Activated CD8-positive, alpha-beta T cell treated with anti-CD3 and anti-CD28 coated beads, Interleukin-2, amount 10 ng/mL, durations not matched to agents 7 days and 5 days (primary cell): ENCODE results near the gene ITPRID1. TPM values are rescaled to one million over a fixed set of nuclear protein-coding genes. Genes with fewer than 3 reads are reported as not detected.
"Not testable (repeated sequence)": the region's sequence is repeated elsewhere in the genome, so short reads cannot be mapped to it uniquely, and the experiment has no call there.

Source experiments
- ATAC-seq: fragments of 150-1000 bp; cut with Tn5 transposase; one replicate; pipeline ENCODE4 v1.10.0; 2021; ENCODE audit warnings: moderate library complexity
- CTCF ChIA-PET: fragments of 350-600 bp; sonication (Branson Sonifier 250); formaldehyde crosslinking; loops from one replicate; lab custom pipeline; 2021; ENCODE audit warnings: antibody characterized with exemption; lab: Charles Lee
- POLR2A ChIA-PET: fragments of 350-600 bp; sonication (Branson Sonifier 250); formaldehyde crosslinking; loops from one replicate; lab custom pipeline; 2021; ENCODE audit warnings: antibody characterized with exemption; lab: Charles Lee
- DNase-seq: peaks from one replicate; pipeline ENCODE4 v3.0.0-alpha.2; 2020
- H3K27ac Mint-ChIP-seq: one replicate; pipeline ENCODE4 v1.8.0; 2021; ENCODE audit warnings: mild to moderate bottlenecking, mixed read lengths
- H3K27me3 Mint-ChIP-seq: one replicate; pipeline ENCODE4 v1.8.0; 2021; ENCODE audit warnings: low read depth, mixed read lengths
- H3K36me3 Mint-ChIP-seq: one replicate; pipeline ENCODE4 v1.8.0; 2021; ENCODE audit warnings: low read depth, mixed read lengths
- H3K4me1 Mint-ChIP-seq: one replicate; pipeline ENCODE4 v1.8.0; 2021; ENCODE audit warnings: low read depth, mixed read lengths
- H3K4me3 Mint-ChIP-seq: one replicate; pipeline ENCODE4 v1.8.0; 2021; ENCODE audit warnings: mild to moderate bottlenecking, mixed read lengths
- H3K9me3 Mint-ChIP-seq: one replicate; pipeline ENCODE4 v1.8.0; 2022; ENCODE audit warnings: mixed read lengths; ENCODE audit not compliant: insufficient read depth
- total RNA-seq, 2 experiments: library from RNA; stranded (reverse); gene quantifications; one replicate each; pipeline ENCODE4 v1.2.3, GENCODE V29; 2021

Gene ITPRID1
- total RNA-seq, result not detected

GRCh38 chr7:31513790-31514189, at the start of gene ITPRID1:
TSS of gene ITPRID1 (plus strand) at chr7:31514090. CDS start at chr7:31553025, 38,935 bp downstream.
- H3K9me3 Mint-ChIP-seq, result peaks cover 12% of the 10 kb centered on the region
- H3K4me1 Mint-ChIP-seq, result no peaks in the 10 kb centered on the region
- H3K27ac Mint-ChIP-seq, result no peak within 1 kb of the TSS
- no peak for DNase-seq
- ATAC-seq, result no peak
- ChIA-PET POLR2A (no interaction called here), CTCF (no interaction called here)
- H3K27me3 Mint-ChIP-seq, result no peaks in the 10 kb centered on the region
- H3K4me3 Mint-ChIP-seq, result no peak within 1 kb of the TSS
- no peaks in the 10 kb centered on the region for H3K36me3 Mint-ChIP-seq

GRCh38 chr7:31464601-31465000, 49.3 kb upstream of the ITPRID1 start:
- DNase-seq (no peak), ATAC-seq (no peak)
- Mint-ChIP-seq H3K4me3 (no peak overlapping the region), H3K27me3 (no peaks in the 10 kb centered on the region), H3K27ac (no peak overlapping the region), H3K36me3 (no peaks in the 10 kb centered on the region), H3K4me1 (no peaks in the 10 kb centered on the region), H3K9me3 (no peaks in the 10 kb centered on the region)
- CTCF ChIA-PET, result interaction anchor here (1.2 kb wide), 1 partner anchor 21 kb away, joined by 5 read pairs; no protein-coding TSS in a partner anchor
- POLR2A ChIA-PET, result no interaction called here

GRCh38 chr7:31465285-31465684, 48.6 kb upstream of the ITPRID1 start:
- DNase-seq (no peak), ATAC-seq (no peak)
- Mint-ChIP-seq H3K27ac (no peak overlapping the region), H3K36me3 (no peaks in the 10 kb centered on the region), H3K4me1 (no peaks in the 10 kb centered on the region), H3K4me3 (no peak overlapping the region), H3K9me3 (no peaks in the 10 kb centered on the region), H3K27me3 (no peaks in the 10 kb centered on the region)
- CTCF ChIA-PET, result interaction anchor here (1.2 kb wide), 1 partner anchor 22 kb away, joined by 5 read pairs; no protein-coding TSS in a partner anchor
- POLR2A ChIA-PET, result no interaction called here

GRCh38 chr7:31466036-31466435, 47.9 kb upstream of the ITPRID1 start:
- no peaks in the 10 kb centered on the region for H3K36me3 Mint-ChIP-seq
- no peaks in the 10 kb centered on the region for H3K27me3 Mint-ChIP-seq
- no peak overlapping the region for H3K4me3 Mint-ChIP-seq
- ChIA-PET CTCF (no interaction called here), POLR2A (no interaction called here)
- no peaks in the 10 kb centered on the region for H3K4me1 Mint-ChIP-seq
- ATAC-seq (no peak), DNase-seq (no peak)
- no peak overlapping the region for H3K27ac Mint-ChIP-seq
- H3K9me3 Mint-ChIP-seq, result no peaks in the 10 kb centered on the region

GRCh38 chr7:31470883-31471282, 43.0 kb upstream of the ITPRID1 start:
- H3K4me1 Mint-ChIP-seq, H3K27ac Mint-ChIP-seq, POLR2A ChIA-PET, DNase-seq, H3K9me3 Mint-ChIP-seq, H3K27me3 Mint-ChIP-seq, CTCF ChIA-PET, H3K4me3 Mint-ChIP-seq, H3K36me3 Mint-ChIP-seq, ATAC-seq: not testable (repeated sequence)

GRCh38 chr7:31475368-31475767, 38.5 kb upstream of the ITPRID1 start:
- Mint-ChIP-seq H3K4me3 (no peak overlapping the region), H3K36me3 (no peaks in the 10 kb centered on the region), H3K27ac (no peak overlapping the region), H3K9me3 (no peaks in the 10 kb centered on the region), H3K27me3 (no peaks in the 10 kb centered on the region), H3K4me1 (no peaks in the 10 kb centered on the region)
- ChIA-PET POLR2A (no interaction called here), CTCF (no interaction called here)
- ATAC-seq, result no peak
- no peak for DNase-seq

GRCh38 chr7:31476073-31476745, 37.7 kb upstream of the ITPRID1 start:
- ATAC-seq (no peak), DNase-seq (no peak)
- no peaks in the 10 kb centered on the region for H3K27me3 Mint-ChIP-seq
- ChIA-PET POLR2A (no interaction called here), CTCF (no interaction called here)
- H3K27ac Mint-ChIP-seq, result no peak overlapping the region
- no peaks in the 10 kb centered on the region for H3K36me3 Mint-ChIP-seq
- H3K4me3 Mint-ChIP-seq, result no peak overlapping the region
- H3K9me3 Mint-ChIP-seq, result no peaks in the 10 kb centered on the region
- no peaks in the 10 kb centered on the region for H3K4me1 Mint-ChIP-seq

GRCh38 chr7:31476941-31477677, 36.8 kb upstream of the ITPRID1 start:
- DNase-seq, result no peak
- H3K27me3 Mint-ChIP-seq, result no peaks in the 10 kb centered on the region
- no peak overlapping the region for H3K27ac Mint-ChIP-seq
- CTCF ChIA-PET, result interaction anchor here (1.5 kb wide), 1 partner anchor 14 kb away, joined by 4 read pairs; no protein-coding TSS in a partner anchor
- no peaks in the 10 kb centered on the region for H3K4me1 Mint-ChIP-seq
- no peaks in the 10 kb centered on the region for H3K9me3 Mint-ChIP-seq
- H3K4me3 Mint-ChIP-seq, result no peak overlapping the region
- no peaks in the 10 kb centered on the region for H3K36me3 Mint-ChIP-seq
- ATAC-seq, result no peak
- POLR2A ChIA-PET, result no interaction called here

GRCh38 chr7:31478018-31478417, 35.9 kb upstream of the ITPRID1 start:
- no peaks in the 10 kb centered on the region for H3K9me3 Mint-ChIP-seq
- H3K27ac Mint-ChIP-seq, result no peak overlapping the region
- H3K27me3 Mint-ChIP-seq, result no peaks in the 10 kb centered on the region
- ATAC-seq (no peak), DNase-seq (no peak)
- ChIA-PET CTCF (interaction anchor here (1.5 kb wide), 1 partner anchor 13 kb away, joined by 4 read pairs; no protein-coding TSS in a partner anchor), POLR2A (no interaction called here)
- no peaks in the 10 kb centered on the region for H3K36me3 Mint-ChIP-seq
- no peaks in the 10 kb centered on the region for H3K4me1 Mint-ChIP-seq
- no peak overlapping the region for H3K4me3 Mint-ChIP-seq

GRCh38 chr7:31478721-31479120, 35.2 kb upstream of the ITPRID1 start:
- Mint-ChIP-seq H3K4me1 (no peaks in the 10 kb centered on the region), H3K4me3 (no peak overlapping the region)
- CTCF ChIA-PET, result interaction anchor here (1.5 kb wide), 1 partner anchor 12 kb away, joined by 4 read pairs; no protein-coding TSS in a partner anchor

GRCh38 chr7:31487071-31487470, 26.8 kb upstream of the ITPRID1 start:
- H3K27ac Mint-ChIP-seq, result no peak overlapping the region
- no peak for ATAC-seq
- H3K4me1 Mint-ChIP-seq, result no peaks in the 10 kb centered on the region
- H3K9me3 Mint-ChIP-seq, result no peaks in the 10 kb centered on the region
- ChIA-PET CTCF (no interaction called here), POLR2A (no interaction called here)
- no peak for DNase-seq
- no peaks in the 10 kb centered on the region for H3K36me3 Mint-ChIP-seq
- no peaks in the 10 kb centered on the region for H3K27me3 Mint-ChIP-seq
- no peak overlapping the region for H3K4me3 Mint-ChIP-seq

More at GRCh38 chr7:31478721-31479120, 35.2 kb upstream of the ITPRID1 start:
- no peaks in the 10 kb centered on the region for H3K9me3 Mint-ChIP-seq
- no peak for ATAC-seq
- H3K27me3 Mint-ChIP-seq, result no peaks in the 10 kb centered on the region
- H3K27ac Mint-ChIP-seq, result no peak overlapping the region
- POLR2A ChIA-PET, result no interaction called here
- H3K36me3 Mint-ChIP-seq, result no peaks in the 10 kb centered on the region
- DNase-seq, result no peak

- no peak overlapping the region for H3K4me3 Mint-ChIP-seq
- ATAC-seq (no peak), DNase-seq (no peak)
- POLR2A ChIA-PET, result no interaction called here
- no peaks in the 10 kb centered on the region for H3K4me1 Mint-ChIP-seq
- no peak overlapping the region for H3K27ac Mint-ChIP-seq
- no peaks in the 10 kb centered on the region for H3K27me3 Mint-ChIP-seq
- H3K9me3 Mint-ChIP-seq, result no peaks in the 10 kb centered on the region
- CTCF ChIA-PET, result no interaction called here
- no peaks in the 10 kb centered on the region for H3K36me3 Mint-ChIP-seq
Observed at GRCh38 chr7:31487476-31487875, 26.4 kb upstream of the ITPRID1 start.
